Smooth muscle cell (in vitro differentiated cells): Measurements from ENCODE around the gene SCD5. TPM values are rescaled to one million over a fixed set of nuclear protein-coding genes. Genes with fewer than 3 reads are reported as not detected.

Source experiments
- DNase-seq: peaks from one replicate; lab custom pipeline; 2025; ENCODE audit not compliant: unreplicated experiment; lab: John Stamatoyannopoulos, UW
- H2AFZ ChIP-seq: fragments of 200-600 bp; sonication (generic); 2 replicates; pipeline ENCODE4 v1.6.0; 2016; ENCODE audit warnings: antibody characterized with exemption, low read depth, mild to moderate bottlenecking
- H3F3A ChIP-seq: fragments of 200-600 bp; sonication (generic); 2 replicates; pipeline ENCODE4 v1.6.0; 2017; ENCODE audit warnings: antibody characterized with exemption, low read depth
- H3K27ac ChIP-seq: fragments of 200-600 bp; sonication (generic); 2 replicates; pipeline ENCODE4 v1.5.1; 2016; ENCODE audit warnings: low read depth, mild to moderate bottlenecking
- H3K27me3 ChIP-seq: fragments of 200-600 bp; sonication (generic); 2 replicates; pipeline ENCODE4 v1.6.1; 2016; ENCODE audit warnings: low read depth, mild to moderate bottlenecking
- H3K36me3 ChIP-seq: fragments of 200-600 bp; sonication (generic); 2 replicates; pipeline ENCODE4 v1.5.1; 2016; ENCODE audit warnings: low read depth
- H3K4me1 ChIP-seq: fragments of 200-600 bp; sonication (generic); 2 replicates; pipeline ENCODE4 v1.5.1; 2016; ENCODE audit warnings: low read depth
- H3K4me2 ChIP-seq: fragments of 200-600 bp; sonication (generic); 2 replicates; pipeline ENCODE4 v1.6.0; 2016; ENCODE audit warnings: mild to moderate bottlenecking
- H3K4me3 ChIP-seq: fragments of 200-600 bp; sonication (generic); 2 replicates; pipeline ENCODE4 v1.5.1; 2016; ENCODE audit warnings: mild to moderate bottlenecking
- H3K79me2 ChIP-seq: fragments of 200-600 bp; sonication (generic); 2 replicates; pipeline ENCODE4 v1.6.0; 2016; ENCODE audit warnings: low read depth, mild to moderate bottlenecking
- H3K9ac ChIP-seq: fragments of 200-600 bp; sonication (generic); 2 replicates; pipeline ENCODE4 v1.6.0; 2016; ENCODE audit warnings: low read depth
- H3K9me3 ChIP-seq: fragments of 200-600 bp; sonication (generic); replicated peaks from 2 replicates; pipeline ENCODE4 v1.5.1; 2016; ENCODE audit warnings: low read depth
- H4K20me1 ChIP-seq: fragments of 200-600 bp; sonication (generic); 2 replicates; pipeline ENCODE4 v1.6.0; 2016; ENCODE audit warnings: low read depth
- WGBS: methylation state at CpG from one replicate; pipeline ENCODE4 v1.1.7; 2016; ENCODE audit warnings: low lambda C conversion rate; 5-methylcytosine and 5-hydroxymethylcytosine counted together
- polyA plus RNA-seq: library from polyadenylated mRNA; unstranded; fragments of >200 nt; fragmentation: Nextera tagmentation; extraction: Ambion mirVana; gene quantifications from 2 replicates; pipeline ENCODE4 v1.2.1, GENCODE V29; 2016
- total RNA-seq: library from RNA; depleted of rRNA; stranded (reverse); fragments of >200 nt; gene quantifications from 2 replicates; pipeline ENCODE4 v1.2.3, GENCODE V29; 2014
- TF ChIP-seq, protein P1 (sequence below): fragments of 200-600 bp; sonication (generic); IDR thresholded peaks from 2 replicates; pipeline ENCODE4 v1.5.1; 2017; ENCODE audit warnings: borderline replicate concordance, mild to moderate bottlenecking, antibody characterized with exemption; ENCODE audit not compliant: insufficient read depth, poor library complexity, severe bottlenecking

The SCD5 gene
- total and polyA plus RNA-seq, 2 experiments from 2014 or later, result 9.2 to 24.3 TPM

DNA sequence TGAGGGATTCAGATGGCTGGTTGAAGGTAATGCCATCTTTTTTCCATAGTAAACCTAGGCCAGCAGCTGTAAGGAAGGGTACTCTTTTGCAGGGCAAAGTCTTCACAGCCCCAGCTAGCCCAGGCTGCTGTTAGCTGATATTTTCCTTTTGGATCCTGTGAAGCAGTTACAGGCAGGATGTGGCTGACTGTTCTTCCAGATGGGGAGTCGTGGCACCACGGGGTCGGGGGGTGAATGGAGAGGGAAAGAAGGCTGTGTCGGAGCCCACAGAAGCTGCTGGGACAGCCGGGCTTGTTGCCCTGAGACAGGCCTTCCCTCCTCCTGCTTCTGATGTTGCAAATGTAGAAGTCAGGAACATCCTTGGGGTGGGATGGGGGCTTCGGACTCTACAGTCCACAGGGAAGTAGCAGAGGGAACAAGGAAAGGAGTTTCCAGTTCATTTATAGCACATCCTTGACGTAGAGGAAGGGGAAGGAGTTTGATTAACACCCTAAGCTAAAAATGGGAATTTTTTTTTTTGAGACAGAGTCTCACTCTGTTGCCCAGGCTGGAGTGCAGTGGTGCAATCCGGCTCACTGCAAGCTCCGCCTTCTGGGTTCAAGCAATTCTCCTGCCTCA lies 172.2 kb downstream of the SCD5 start:
- Histone ChIP-seq H3K4me1 (peaks cover 5% of the 10 kb centered on the region), H3K4me2 (no peak overlapping the region), H2AFZ (no peak overlapping the region), H3K27me3 (no peaks in the 10 kb centered on the region), H3K79me2 (no peaks in the 10 kb centered on the region), H4K20me1 (no peaks in the 10 kb centered on the region), H3K9ac (no peak overlapping the region), H3K4me3 (no peak overlapping the region), H3F3A (no peaks in the 10 kb centered on the region), H3K36me3 (no peaks in the 10 kb centered on the region), H3K27ac (no peak overlapping the region), H3K9me3 (no peaks in the 10 kb centered on the region)
- 88% methylated on average over 9 of the region's 9 CpGs for WGBS
- TF ChIP-seq, protein P1, sequence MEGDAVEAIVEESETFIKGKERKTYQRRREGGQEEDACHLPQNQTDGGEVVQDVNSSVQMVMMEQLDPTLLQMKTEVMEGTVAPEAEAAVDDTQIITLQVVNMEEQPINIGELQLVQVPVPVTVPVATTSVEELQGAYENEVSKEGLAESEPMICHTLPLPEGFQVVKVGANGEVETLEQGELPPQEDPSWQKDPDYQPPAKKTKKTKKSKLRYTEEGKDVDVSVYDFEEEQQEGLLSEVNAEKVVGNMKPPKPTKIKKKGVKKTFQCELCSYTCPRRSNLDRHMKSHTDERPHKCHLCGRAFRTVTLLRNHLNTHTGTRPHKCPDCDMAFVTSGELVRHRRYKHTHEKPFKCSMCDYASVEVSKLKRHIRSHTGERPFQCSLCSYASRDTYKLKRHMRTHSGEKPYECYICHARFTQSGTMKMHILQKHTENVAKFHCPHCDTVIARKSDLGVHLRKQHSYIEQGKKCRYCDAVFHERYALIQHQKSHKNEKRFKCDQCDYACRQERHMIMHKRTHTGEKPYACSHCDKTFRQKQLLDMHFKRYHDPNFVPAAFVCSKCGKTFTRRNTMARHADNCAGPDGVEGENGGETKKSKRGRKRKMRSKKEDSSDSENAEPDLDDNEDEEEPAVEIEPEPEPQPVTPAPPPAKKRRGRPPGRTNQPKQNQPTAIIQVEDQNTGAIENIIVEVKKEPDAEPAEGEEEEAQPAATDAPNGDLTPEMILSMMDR, result no peak
- no peak for DNase-seq

DNA sequence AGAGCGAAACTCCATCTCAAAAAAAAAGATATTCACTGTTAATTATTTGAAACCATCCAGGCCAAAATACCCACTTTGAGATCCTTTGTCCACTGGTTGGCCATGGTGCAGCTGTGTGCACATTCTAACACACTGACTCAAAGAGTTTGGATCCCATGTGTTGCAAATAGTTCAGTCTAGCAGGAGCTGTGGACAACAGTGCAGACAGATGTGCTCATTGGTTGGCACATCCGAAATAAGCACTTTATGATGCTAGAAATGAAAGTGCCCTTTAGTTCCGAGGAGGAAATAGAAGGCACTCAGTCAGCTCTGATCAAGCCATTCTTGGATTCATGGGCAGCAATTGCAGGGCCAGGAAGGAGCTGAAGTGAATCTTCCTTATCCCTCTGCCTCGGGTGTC lies 173.8 kb downstream of the SCD5 start:
- no peak overlapping the region for H3K27ac ChIP-seq
- H3F3A ChIP-seq, result no peaks in the 10 kb centered on the region
- no peak for DNase-seq
- no peaks in the 10 kb centered on the region for H3K79me2 ChIP-seq
- H2AFZ ChIP-seq, result no peak overlapping the region
- H3K4me1 ChIP-seq, result peaks cover 17% of the 10 kb centered on the region
- no peak overlapping the region for H3K4me3 ChIP-seq
- no peak overlapping the region for H3K9ac ChIP-seq
- H4K20me1 ChIP-seq, result no peaks in the 10 kb centered on the region
- no peaks in the 10 kb centered on the region for H3K27me3 ChIP-seq
- no peak overlapping the region for H3K4me2 ChIP-seq
- 94% methylated on average over 4 of the region's 4 CpGs for WGBS
- no peaks in the 10 kb centered on the region for H3K9me3 ChIP-seq
- H3K36me3 ChIP-seq, result no peaks in the 10 kb centered on the region
- TF ChIP-seq, protein P1, result no peak

DNA sequence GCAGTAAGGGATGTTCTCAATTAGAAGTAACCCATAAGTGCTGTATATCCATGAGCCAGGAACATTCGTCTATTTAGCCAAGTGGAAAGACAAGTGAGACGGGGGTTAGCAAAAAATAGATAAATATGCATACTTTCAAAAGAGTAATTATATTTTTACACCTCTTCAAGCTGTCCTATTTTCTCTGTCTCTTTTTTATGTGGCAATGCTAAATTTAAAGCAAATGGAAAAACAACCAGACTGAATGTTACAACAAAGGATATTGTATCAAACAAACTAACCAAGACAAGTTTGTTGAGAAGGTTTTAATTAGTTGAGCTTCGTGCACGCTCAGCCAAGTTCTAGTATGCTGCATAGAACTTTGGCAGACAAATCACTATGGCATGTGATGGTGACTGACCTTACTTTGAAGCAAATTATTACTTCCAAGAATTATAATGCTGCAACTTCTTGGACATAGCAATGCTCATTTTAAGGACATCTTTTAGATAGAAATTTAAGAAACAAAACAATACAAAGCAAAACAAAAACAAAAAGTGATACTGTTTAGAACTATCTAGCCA lies 175.4 kb downstream of the SCD5 start:
- TF ChIP-seq, protein P1, result no peak
- Histone ChIP-seq H3K27me3 (no peaks in the 10 kb centered on the region), H4K20me1 (no peaks in the 10 kb centered on the region), H3K4me3 (no peak overlapping the region), H3K4me2 (no peak overlapping the region), H3K9ac (no peak overlapping the region), H3K27ac (no peak overlapping the region), H3K9me3 (no peaks in the 10 kb centered on the region), H2AFZ (no peak overlapping the region), H3K4me1 (peaks cover 20% of the 10 kb centered on the region), H3K36me3 (no peaks in the 10 kb centered on the region), H3K79me2 (no peaks in the 10 kb centered on the region), H3F3A (no peaks in the 10 kb centered on the region)
- DNase-seq, result no peak
- WGBS, result 96% methylated on average over 4 of the region's 4 CpGs

DNA sequence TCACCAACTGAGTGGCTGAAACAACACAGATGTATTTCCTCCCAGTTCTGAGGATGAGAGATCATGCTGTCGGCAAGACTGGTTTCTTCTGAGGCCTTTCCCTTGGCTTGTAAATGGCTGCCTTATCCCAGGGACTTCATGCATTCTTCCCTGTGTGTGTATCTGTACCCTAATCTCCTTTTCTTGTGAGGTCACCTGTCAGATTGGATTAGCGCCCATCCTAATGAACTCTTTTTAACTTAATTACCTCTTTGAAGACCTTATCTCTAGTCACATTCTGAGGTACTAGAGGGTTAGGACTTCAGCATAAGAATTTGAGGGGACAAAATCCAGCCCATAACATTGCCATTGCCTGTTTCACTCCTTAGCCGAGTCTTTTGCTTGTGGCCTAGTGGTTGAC lies 177.3 kb downstream of the SCD5 start:
- WGBS, result 51% methylated on average over 3 of the region's 3 CpGs
- no peak overlapping the region for H2AFZ ChIP-seq
- H3K9ac ChIP-seq, result no peak overlapping the region
- TF ChIP-seq, protein P1, result no peak
- H4K20me1 ChIP-seq, result no peaks in the 10 kb centered on the region
- no peak overlapping the region for H3K27ac ChIP-seq
- H3F3A ChIP-seq, result no peaks in the 10 kb centered on the region
- no peak for DNase-seq
- H3K36me3 ChIP-seq, result no peaks in the 10 kb centered on the region
- no peak overlapping the region for H3K4me2 ChIP-seq
- H3K27me3 ChIP-seq, result peaks cover 2% of the 10 kb centered on the region
- no peaks in the 10 kb centered on the region for H3K79me2 ChIP-seq
- no peaks in the 10 kb centered on the region for H3K9me3 ChIP-seq
- H3K4me1 ChIP-seq, result peaks cover 20% of the 10 kb centered on the region
- no peak overlapping the region for H3K4me3 ChIP-seq
